ENCODE data around the gene DCUN1D2. TPM values are rescaled to one million over a fixed set of nuclear protein-coding genes. Genes with fewer than 3 reads are reported as not detected.
A peak's percentile ranks its signal among the peaks of the same experiment; 100 is the strongest.

The DCUN1D2 gene
- total and polyA plus RNA-seq, 4 donors: 7.4 to 28.2 (median 16.6) TPM

GRCh38 chr13:113534236-113534860 is 43.8 kb upstream of the DCUN1D2 start:
- WGBS, 2 donors: 93 to 95% methylated on average over 11 to 12 of the region's 12 CpGs
- no peaks in the 10 kb centered on the region for H3K27me3 ChIP-seq (ENCODE audit: control insufficient read depth in 1 of 2, insufficient read depth in 2 of 2, low read length in 1 of 2)
- H3K36me3 ChIP-seq (ENCODE audit: control insufficient read depth in 1 of 2, insufficient read depth in 2 of 2, low read length in 1 of 2): peaks cover 0 to 11% of the 10 kb centered on the region in 2 donors
- no peak overlapping the region for H3K4me3 ChIP-seq (ENCODE audit: low read length in 2 of 2)
- H3K9me3 ChIP-seq (ENCODE audit: control insufficient read depth, low read length): no peaks in the 10 kb centered on the region
- H3K27ac ChIP-seq (ENCODE audit: low read depth in 1 of 2, low read length in 2 of 2): no peak overlapping the region
- DNase-seq (peak in 1 of 2 donors; percentile 26), ATAC-seq (ENCODE audit: low FRiP score) (no peak)
- intact Hi-C loops (cut with DNase I): no loop called here
- no peaks in the 10 kb centered on the region for H3K4me1 ChIP-seq (ENCODE audit: control insufficient read depth in 1 of 2, insufficient read depth in 2 of 2, low read length in 2 of 2)

DNA sequence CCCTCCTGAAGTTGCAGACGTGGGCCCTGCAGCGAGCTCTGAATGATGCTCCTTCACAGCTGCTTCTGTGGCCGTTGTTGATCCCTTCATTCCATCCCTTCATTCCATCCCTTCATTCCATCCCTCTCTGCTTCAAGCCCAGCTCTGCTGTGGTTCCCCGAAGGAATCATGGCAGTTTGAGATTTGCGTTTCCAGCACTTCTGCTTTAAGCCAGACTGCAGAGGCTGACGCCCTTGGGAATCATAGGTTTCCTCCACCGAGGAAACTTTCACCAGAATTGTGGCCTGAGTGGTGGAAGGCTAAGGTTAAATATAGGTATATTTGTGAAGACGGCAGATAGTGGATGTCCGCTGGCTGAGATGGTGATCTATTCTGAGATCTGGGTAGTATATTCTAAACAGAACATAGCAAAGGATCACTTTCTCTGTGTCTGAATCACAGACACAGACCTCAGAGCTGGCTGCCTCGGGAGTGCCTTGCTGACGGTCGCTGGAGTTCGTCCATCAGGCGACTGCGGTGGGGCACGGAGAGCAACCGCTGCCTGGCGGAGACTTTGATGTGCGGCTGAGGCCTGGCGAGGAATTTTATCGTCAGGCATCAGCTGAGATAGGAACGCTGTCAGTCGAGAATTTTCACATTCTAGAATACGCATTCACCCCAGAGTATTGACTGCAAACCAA is 42.8 kb upstream of the DCUN1D2 start:
- ATAC-seq (ENCODE audit: low FRiP score): no peak
- Histone ChIP-seq H3K4me1 (ENCODE audit: control insufficient read depth in 1 of 2, insufficient read depth in 2 of 2, low read length in 2 of 2) (no peaks in the 10 kb centered on the region), H3K36me3 (ENCODE audit: control insufficient read depth in 1 of 2, insufficient read depth in 2 of 2, low read length in 1 of 2) (peaks cover 0 to 10% of the 10 kb centered on the region in 2 donors), H3K9me3 (ENCODE audit: control insufficient read depth, low read length) (no peaks in the 10 kb centered on the region), H3K4me3 (ENCODE audit: low read length in 2 of 2) (no peak overlapping the region), H3K27ac (ENCODE audit: low read depth in 1 of 2, low read length in 2 of 2) (no peak overlapping the region), H3K27me3 (ENCODE audit: control insufficient read depth in 1 of 2, insufficient read depth in 2 of 2, low read length in 1 of 2) (no peaks in the 10 kb centered on the region)
- peak in 1 of 2 donors; percentile 66 for DNase-seq
- intact Hi-C loops (cut with DNase I): no loop called here
- 52 to 62% methylated on average over 24 of the region's 24 CpGs for WGBS, 2 donors

DNA sequence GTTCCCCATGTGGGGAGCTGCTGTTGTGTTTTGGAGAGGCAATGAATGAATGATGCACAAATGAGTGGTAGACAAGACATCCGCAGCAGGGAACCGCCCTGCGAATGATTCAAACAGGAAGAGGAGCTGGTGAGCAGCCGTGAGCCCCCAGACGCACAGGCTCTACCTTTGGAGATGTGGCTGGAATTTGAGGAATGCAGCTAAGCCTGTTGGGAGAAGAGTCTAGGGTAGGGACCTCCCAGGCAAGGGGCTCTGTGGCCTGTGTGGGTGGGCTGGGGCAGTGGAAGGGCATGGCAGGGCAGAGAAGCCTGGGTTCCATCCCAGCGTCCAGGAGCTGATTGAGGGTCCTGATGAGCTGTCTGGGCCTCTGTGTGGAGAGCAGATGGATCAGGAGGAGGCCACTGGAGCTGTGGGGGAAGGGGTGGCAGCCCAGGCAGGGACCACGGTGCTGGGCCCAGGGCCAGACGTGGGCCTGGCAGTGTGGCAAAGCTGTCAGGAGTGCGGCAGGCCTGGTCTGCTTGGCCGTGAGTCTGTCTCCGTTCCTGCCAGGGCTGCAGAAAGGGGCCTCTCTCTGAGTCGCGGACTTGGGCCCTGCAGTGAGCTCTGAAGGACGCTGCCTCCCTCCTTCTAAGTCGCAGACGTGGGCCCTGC is 41.8 kb upstream of the DCUN1D2 start:
- intact Hi-C loops (cut with DNase I): no loop called here
- H3K27me3 ChIP-seq (ENCODE audit: control insufficient read depth in 1 of 2, insufficient read depth in 2 of 2, low read length in 1 of 2): no peaks in the 10 kb centered on the region
- H3K9me3 ChIP-seq (ENCODE audit: control insufficient read depth, low read length): no peaks in the 10 kb centered on the region
- peaks cover 0 to 5% of the 10 kb centered on the region in 2 donors for H3K36me3 ChIP-seq (ENCODE audit: control insufficient read depth in 1 of 2, insufficient read depth in 2 of 2, low read length in 1 of 2)
- WGBS, 2 donors: 48 to 56% methylated on average over 16 of the region's 16 CpGs
- ATAC-seq (ENCODE audit: low FRiP score) (no peak), DNase-seq (peak in 1 of 2 donors; percentile 36)
- H3K4me1 ChIP-seq (ENCODE audit: control insufficient read depth in 1 of 2, insufficient read depth in 2 of 2, low read length in 2 of 2): no peaks in the 10 kb centered on the region
- no peak overlapping the region for H3K4me3 ChIP-seq (ENCODE audit: low read length in 2 of 2)
- H3K27ac ChIP-seq (ENCODE audit: low read depth in 1 of 2, low read length in 2 of 2): no peak overlapping the region

DNA sequence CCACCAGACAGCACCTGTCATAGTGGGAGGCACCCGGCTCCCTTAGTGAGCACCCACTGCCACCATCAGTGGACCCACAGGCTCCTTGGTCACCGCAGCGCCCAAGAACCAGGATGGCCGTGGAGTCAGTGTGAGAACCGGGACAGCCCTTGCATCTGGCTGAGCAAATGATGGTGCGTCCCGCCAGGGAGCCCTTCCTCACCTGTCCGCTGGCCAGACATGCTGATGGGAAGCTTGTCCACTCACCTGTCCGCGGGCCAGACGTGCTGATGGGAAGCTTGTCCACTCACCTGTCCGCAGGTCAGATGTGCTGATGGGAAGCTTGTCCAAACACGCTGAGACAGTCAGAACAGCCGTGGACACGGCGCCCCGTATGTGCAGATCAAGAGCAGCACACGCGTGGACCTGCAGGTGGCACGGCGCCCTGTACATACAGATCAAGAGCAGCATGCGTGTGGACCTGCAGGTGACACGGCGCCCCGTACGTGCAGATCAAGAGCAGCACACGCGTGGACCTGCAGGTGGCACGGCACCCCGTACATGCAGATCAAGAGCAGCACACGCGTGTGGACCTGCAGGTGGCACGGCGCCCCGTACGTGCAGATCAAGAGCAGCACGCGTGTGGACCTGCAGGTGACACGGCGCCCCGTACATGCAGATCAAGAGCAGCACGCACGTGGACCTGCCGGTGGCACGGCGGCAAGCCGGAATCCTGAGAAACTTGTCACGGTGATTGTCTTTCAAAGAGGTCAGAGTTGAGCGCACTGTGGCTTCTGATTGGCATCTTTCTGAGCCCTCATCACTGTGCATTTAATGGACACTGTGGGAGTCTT is 40.7 kb upstream of the DCUN1D2 start:
- DNase-seq (peak in 1 of 2 donors; percentile 72), ATAC-seq (ENCODE audit: low FRiP score) (no peak)
- no peaks in the 10 kb centered on the region for H3K27me3 ChIP-seq (ENCODE audit: control insufficient read depth in 1 of 2, insufficient read depth in 2 of 2, low read length in 1 of 2)
- intact Hi-C loops (cut with DNase I): no loop called here
- peaks cover 0 to 5% of the 10 kb centered on the region in 2 donors for H3K36me3 ChIP-seq (ENCODE audit: control insufficient read depth in 1 of 2, insufficient read depth in 2 of 2, low read length in 1 of 2)
- H3K9me3 ChIP-seq (ENCODE audit: control insufficient read depth, low read length): no peaks in the 10 kb centered on the region
- H3K27ac ChIP-seq (ENCODE audit: low read depth in 1 of 2, low read length in 2 of 2): no peak overlapping the region
- no peaks in the 10 kb centered on the region for H3K4me1 ChIP-seq (ENCODE audit: control insufficient read depth in 1 of 2, insufficient read depth in 2 of 2, low read length in 2 of 2)
- H3K4me3 ChIP-seq (ENCODE audit: low read length in 2 of 2): no peak overlapping the region
- 96% methylated on average over 49 of the region's 49 CpGs for WGBS, 2 donors

- H3K36me3 ChIP-seq (ENCODE audit: control insufficient read depth in 1 of 2, insufficient read depth in 2 of 2, low read length in 1 of 2): peaks cover 5 to 6% of the 10 kb centered on the region in 2 donors
- H3K4me3 ChIP-seq (ENCODE audit: low read length in 2 of 2): no peak overlapping the region
- DNase-seq: peak in 1 of 2 donors; percentile 17
- no peak overlapping the region for H3K27ac ChIP-seq (ENCODE audit: low read depth in 1 of 2, low read length in 2 of 2)
- intact Hi-C loops (cut with DNase I): no loop called here
- WGBS, 2 donors: 85 to 90% methylated on average over 10 of the region's 10 CpGs
- no peak for ATAC-seq (ENCODE audit: low FRiP score)
- H3K27me3 ChIP-seq (ENCODE audit: control insufficient read depth in 1 of 2, insufficient read depth in 2 of 2, low read length in 1 of 2): no peaks in the 10 kb centered on the region
- H3K9me3 ChIP-seq (ENCODE audit: control insufficient read depth, low read length): no peaks in the 10 kb centered on the region
- no peaks in the 10 kb centered on the region for H3K4me1 ChIP-seq (ENCODE audit: control insufficient read depth in 1 of 2, insufficient read depth in 2 of 2, low read length in 2 of 2)
Observed at GRCh38 chr13:113528813-113529180, 38.3 kb upstream of the DCUN1D2 start.

GRCh38 chr13:113528101-113528812 is 37.7 kb upstream of the DCUN1D2 start:
- ATAC-seq (ENCODE audit: low FRiP score) (no peak), DNase-seq (peak in 1 of 2 donors; percentile 55)
- WGBS, 2 donors: 76 to 78% methylated on average over 18 of the region's 18 CpGs
- intact Hi-C loops (cut with DNase I): no loop called here
- Histone ChIP-seq H3K27me3 (ENCODE audit: control insufficient read depth in 1 of 2, insufficient read depth in 2 of 2, low read length in 1 of 2) (no peaks in the 10 kb centered on the region), H3K9me3 (ENCODE audit: control insufficient read depth, low read length) (no peaks in the 10 kb centered on the region), H3K36me3 (ENCODE audit: control insufficient read depth in 1 of 2, insufficient read depth in 2 of 2, low read length in 1 of 2) (peaks cover 5 to 6% of the 10 kb centered on the region in 2 donors), H3K27ac (ENCODE audit: low read depth in 1 of 2, low read length in 2 of 2) (no peak overlapping the region), H3K4me1 (ENCODE audit: control insufficient read depth in 1 of 2, insufficient read depth in 2 of 2, low read length in 2 of 2) (no peaks in the 10 kb centered on the region), H3K4me3 (ENCODE audit: low read length in 2 of 2) (no peak overlapping the region)

- intact Hi-C loops (cut with DNase I): no loop called here
- peaks cover 5 to 6% of the 10 kb centered on the region in 2 donors for H3K36me3 ChIP-seq (ENCODE audit: control insufficient read depth in 1 of 2, insufficient read depth in 2 of 2, low read length in 1 of 2)
- H3K4me1 ChIP-seq (ENCODE audit: control insufficient read depth in 1 of 2, insufficient read depth in 2 of 2, low read length in 2 of 2): no peaks in the 10 kb centered on the region
- H3K4me3 ChIP-seq (ENCODE audit: low read length in 2 of 2): no peak overlapping the region
- peak in 1 of 2 donors; percentile 55 for DNase-seq
- no peaks in the 10 kb centered on the region for H3K27me3 ChIP-seq (ENCODE audit: control insufficient read depth in 1 of 2, insufficient read depth in 2 of 2, low read length in 1 of 2)
- H3K9me3 ChIP-seq (ENCODE audit: control insufficient read depth, low read length): no peaks in the 10 kb centered on the region
- ATAC-seq (ENCODE audit: low FRiP score): no peak
- 82 to 85% methylated on average over 19 of the region's 19 CpGs for WGBS, 2 donors
- H3K27ac ChIP-seq (ENCODE audit: low read depth in 1 of 2, low read length in 2 of 2): no peak overlapping the region
Observed at GRCh38 chr13:113527272-113527958, 36.9 kb upstream of the DCUN1D2 start.
